ENCODE results near the gene NTRK2. TPM values are rescaled to one million over a fixed set of nuclear protein-coding genes. Genes with fewer than 3 reads are reported as not detected.

NTRK2 gene
- total RNA-seq, 1 experiment from 2014 or later = not detected

DNA sequence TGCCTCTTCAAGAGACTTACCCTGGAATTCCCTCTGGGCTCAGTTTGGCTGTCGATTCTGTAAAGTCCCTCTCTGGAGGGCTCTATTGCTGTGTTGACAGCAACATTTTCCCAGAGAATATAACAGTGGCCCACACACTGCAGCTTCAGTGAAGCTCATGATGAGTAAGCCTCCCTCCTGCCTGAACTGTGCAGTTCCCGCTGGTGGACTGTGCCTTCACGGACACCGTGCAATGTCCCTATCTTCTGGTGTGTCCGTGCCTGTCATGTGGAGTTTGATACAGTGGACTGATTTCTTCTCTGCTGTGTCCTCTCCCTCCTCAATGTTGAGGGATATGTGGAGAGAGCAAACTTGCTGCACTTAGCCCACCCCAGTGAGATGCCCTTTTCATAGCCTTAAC is 109.0 kb downstream of the NTRK2 start:
- DNase-seq (ENCODE audit: low read depth, low spot score) (no peak), ATAC-seq (no peak)
- TF ChIP-seq, protein P1, sequence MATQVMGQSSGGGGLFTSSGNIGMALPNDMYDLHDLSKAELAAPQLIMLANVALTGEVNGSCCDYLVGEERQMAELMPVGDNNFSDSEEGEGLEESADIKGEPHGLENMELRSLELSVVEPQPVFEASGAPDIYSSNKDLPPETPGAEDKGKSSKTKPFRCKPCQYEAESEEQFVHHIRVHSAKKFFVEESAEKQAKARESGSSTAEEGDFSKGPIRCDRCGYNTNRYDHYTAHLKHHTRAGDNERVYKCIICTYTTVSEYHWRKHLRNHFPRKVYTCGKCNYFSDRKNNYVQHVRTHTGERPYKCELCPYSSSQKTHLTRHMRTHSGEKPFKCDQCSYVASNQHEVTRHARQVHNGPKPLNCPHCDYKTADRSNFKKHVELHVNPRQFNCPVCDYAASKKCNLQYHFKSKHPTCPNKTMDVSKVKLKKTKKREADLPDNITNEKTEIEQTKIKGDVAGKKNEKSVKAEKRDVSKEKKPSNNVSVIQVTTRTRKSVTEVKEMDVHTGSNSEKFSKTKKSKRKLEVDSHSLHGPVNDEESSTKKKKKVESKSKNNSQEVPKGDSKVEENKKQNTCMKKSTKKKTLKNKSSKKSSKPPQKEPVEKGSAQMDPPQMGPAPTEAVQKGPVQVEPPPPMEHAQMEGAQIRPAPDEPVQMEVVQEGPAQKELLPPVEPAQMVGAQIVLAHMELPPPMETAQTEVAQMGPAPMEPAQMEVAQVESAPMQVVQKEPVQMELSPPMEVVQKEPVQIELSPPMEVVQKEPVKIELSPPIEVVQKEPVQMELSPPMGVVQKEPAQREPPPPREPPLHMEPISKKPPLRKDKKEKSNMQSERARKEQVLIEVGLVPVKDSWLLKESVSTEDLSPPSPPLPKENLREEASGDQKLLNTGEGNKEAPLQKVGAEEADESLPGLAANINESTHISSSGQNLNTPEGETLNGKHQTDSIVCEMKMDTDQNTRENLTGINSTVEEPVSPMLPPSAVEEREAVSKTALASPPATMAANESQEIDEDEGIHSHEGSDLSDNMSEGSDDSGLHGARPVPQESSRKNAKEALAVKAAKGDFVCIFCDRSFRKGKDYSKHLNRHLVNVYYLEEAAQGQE (IDR thresholded peaks at IDR 0.05; ENCODE audit: low read depth) = no peak
- TF ChIP-seq POLR2A (IDR thresholded peaks at IDR 0.05; ENCODE audit: borderline replicate concordance, extremely low read depth, insufficient read depth, insufficient read length) = no peak
- no peak for TF ChIP-seq YY1 (IDR thresholded peaks at IDR 0.05; ENCODE audit: extremely low read depth, insufficient replicate concordance, low read depth, low read length)
- TF ChIP-seq FOSL1 (IDR thresholded peaks at IDR 0.05; ENCODE audit: low read depth) = no peak
- TF ChIP-seq EZH2phosphoT487 (IDR thresholded peaks at IDR 0.05; ENCODE audit: borderline replicate concordance) = no peak
- no peak for TF ChIP-seq EGR1 (IDR thresholded peaks at IDR 0.05; ENCODE audit: low read depth)
- no peak for TF ChIP-seq CEBPB (IDR thresholded peaks at IDR 0.05; ENCODE audit: low read depth)
- TF ChIP-seq EZH2 (IDR thresholded peaks at IDR 0.05) = no peak
- TF ChIP-seq POLR2AphosphoS5 (IDR thresholded peaks at IDR 0.05; ENCODE audit: low read depth, low read length) = no peak
- TF ChIP-seq, protein P2, sequence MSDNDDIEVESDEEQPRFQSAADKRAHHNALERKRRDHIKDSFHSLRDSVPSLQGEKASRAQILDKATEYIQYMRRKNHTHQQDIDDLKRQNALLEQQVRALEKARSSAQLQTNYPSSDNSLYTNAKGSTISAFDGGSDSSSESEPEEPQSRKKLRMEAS (IDR thresholded peaks at IDR 0.05) = no peak
- TF ChIP-seq, protein P3, sequence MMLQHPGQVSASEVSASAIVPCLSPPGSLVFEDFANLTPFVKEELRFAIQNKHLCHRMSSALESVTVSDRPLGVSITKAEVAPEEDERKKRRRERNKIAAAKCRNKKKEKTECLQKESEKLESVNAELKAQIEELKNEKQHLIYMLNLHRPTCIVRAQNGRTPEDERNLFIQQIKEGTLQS (IDR thresholded peaks at IDR 0.05) = no peak
- TF ChIP-seq SIN3A (IDR thresholded peaks at IDR 0.05; ENCODE audit: low read depth) = no peak
- TF ChIP-seq JUND (IDR thresholded peaks at IDR 0.05) = no peak
- no peak for TF ChIP-seq ZFX (IDR thresholded peaks at IDR 0.05)
- no peak for TF ChIP-seq TCF7L2 (IDR thresholded peaks at IDR 0.05; ENCODE audit: borderline replicate concordance, extremely low read depth, insufficient read depth, insufficient read length)
- no peak overlapping the region for H2AFZ ChIP-seq (ENCODE audit: low read depth, low read length, poor library complexity, severe bottlenecking)
- H3K4me2 ChIP-seq (ENCODE audit: low read length) = no peak overlapping the region
- CTCF ChIA-PET = interaction anchor here (1.6 kb wide), 1 partner anchor 381 kb away, joined by 4 read pairs; no protein-coding TSS in a partner anchor
- H3K27ac ChIP-seq (ENCODE audit: low read depth, low read length) = no peak overlapping the region
- RAD21 ChIA-PET (ENCODE audit: low non-redundant PET in 1 of 2, low total read pairs in 2 of 2, uncharacterized antibody in 2 of 2, unreplicated experiment in 2 of 2) = no interaction called here
- no peaks in the 10 kb centered on the region for H3K36me3 ChIP-seq (ENCODE audit: control insufficient read depth in 1 of 2, insufficient read depth in 2 of 2, low read length in 2 of 2)
- no peaks in the 10 kb centered on the region for H3K4me1 ChIP-seq (ENCODE audit: control insufficient read depth in 1 of 2, insufficient read depth in 2 of 2, low read length in 2 of 2)
- no peaks in the 10 kb centered on the region for H4K20me1 ChIP-seq (ENCODE audit: insufficient read depth)
- H3K79me2 ChIP-seq (ENCODE audit: insufficient read depth, low read length) = no peaks in the 10 kb centered on the region
- H3K27me3 ChIP-seq (ENCODE audit: insufficient read depth, low read length) = peaks cover 9% of the 10 kb centered on the region
- H3K9me2 ChIP-seq (ENCODE audit: insufficient read depth) = no peaks in the 10 kb centered on the region
- no TSS peak for BruUV-seq (replicated peaks)
- no peak overlapping the region for H3K4me3 ChIP-seq (replicated peaks in 1 of 2; ENCODE audit: low read depth in 1 of 2, low read length in 2 of 2)
- POLR2A ChIA-PET = no interaction called here
- intact Hi-C loops (cut with micrococcal nuclease) = no loop called here
- H3K9me3 ChIP-seq (ENCODE audit: control insufficient read depth in 1 of 2, insufficient read depth in 1 of 2, low read depth in 1 of 2, low read length in 2 of 2) = no peaks in the 10 kb centered on the region
- no peak overlapping the region for H3K9ac ChIP-seq (ENCODE audit: low read length)

Data from HCT116 (cell line).